HG03342 (cell line): ENCODE data around the gene CEP63.

ENCODE experiments used
- ATAC-seq: cut with Tn5 transposase; IDR thresholded peaks from one replicate; pipeline ENCODE4 v1.9.1; 2021; ENCODE audit warnings: mild to moderate bottlenecking, moderate library complexity; ENCODE audit not compliant: unreplicated experiment

The CEP63 gene

GRCh38 chr3:134466331-134466730 lies 19.5 kb upstream of the CEP63 start:
- no peak for ATAC-seq

DNA sequence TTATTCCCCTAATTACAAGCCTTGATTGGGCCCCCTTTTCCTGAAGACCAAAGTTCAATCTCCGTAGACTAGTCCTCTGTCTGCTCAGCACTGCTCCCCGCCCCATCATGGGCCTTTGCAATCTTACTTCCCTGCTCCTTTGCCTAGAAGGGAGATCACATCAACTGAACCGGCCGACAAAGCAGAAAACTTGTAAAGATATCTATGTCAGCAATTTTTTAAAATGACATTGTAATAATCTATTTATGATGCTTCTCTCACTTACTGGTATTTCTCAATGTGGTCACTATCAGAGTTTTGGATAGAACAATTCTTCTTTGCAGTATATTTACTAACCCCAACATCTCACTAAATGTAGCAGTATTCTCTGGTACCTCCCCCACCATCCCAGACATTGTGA lies 17.3 kb upstream of the CEP63 start:
- no peak for ATAC-seq

GRCh38 chr3:134471521-134472193 lies 14.2 kb upstream of the CEP63 start:
- ATAC-seq: no peak

DNA sequence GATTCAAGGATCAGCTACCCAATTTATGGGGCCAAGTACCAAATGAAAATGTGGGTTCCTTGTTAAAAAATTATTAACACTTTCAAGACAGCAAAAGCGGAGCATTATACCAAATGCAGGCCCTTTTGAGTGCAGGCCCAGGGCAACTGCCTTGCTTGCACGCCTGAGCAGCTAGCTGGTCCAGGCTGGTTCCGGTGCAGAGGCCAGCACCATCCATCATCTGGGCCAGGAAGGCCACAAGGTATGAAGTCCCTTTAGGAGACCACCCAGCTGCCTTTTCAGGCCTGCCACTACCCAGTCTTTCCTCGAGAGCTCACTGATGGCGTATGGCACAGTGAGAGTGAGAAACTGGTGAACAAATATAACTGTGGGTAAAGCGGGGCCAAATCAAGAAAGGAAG lies 13.0 kb upstream of the CEP63 start:
- no peak for ATAC-seq

DNA sequence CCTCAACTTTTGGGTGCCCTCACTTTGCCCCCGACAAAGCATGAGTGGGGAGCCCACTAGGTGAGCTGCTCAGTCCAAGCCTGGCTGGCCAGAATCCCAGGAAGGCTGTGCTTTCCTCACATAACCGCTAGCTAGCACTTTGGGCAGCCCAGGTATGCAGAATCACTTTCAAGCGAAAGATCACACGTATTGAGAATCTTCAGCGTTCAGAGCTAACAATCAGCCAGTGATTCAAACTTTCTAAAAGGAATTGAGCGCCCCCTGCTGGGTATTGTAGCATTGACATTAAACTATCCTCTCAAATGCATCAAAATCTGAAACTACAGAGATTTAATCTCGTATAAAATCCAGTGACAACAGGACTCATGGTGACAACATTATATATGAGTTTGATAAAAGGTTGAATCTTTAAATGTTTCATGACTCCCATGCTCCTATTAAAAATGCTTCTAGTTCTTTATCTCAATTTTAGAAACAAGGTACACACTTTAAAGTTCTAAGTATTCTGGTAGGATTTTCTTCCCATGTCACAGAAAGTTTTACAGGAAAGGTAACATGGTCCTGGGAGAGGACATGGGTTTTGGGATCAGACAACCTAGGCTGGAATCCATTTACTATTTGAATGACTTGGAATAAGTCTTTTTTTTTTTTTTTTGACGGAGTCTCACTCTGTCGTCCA lies 11.8 kb upstream of the CEP63 start:
- ATAC-seq: peak; percentile 74

DNA sequence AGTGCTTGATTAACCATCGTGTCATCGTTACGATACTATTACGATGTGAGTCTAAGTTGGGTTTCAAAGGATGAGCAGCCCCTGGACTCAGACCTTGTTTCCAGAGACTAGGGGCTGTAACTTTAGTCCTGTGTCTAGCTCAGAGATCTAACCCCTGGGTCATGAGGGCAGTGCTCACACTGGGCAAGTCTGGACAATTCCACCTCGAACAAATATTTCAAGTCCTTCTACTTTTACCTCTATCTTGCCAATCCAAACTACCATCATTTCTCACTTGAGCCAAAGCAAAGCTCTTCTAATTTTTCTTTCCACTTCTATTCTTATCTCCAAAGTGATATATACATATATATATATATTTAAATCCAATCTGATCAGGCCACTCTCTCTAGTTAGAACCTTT lies 10.9 kb upstream of the CEP63 start:
- no peak for ATAC-seq

DNA sequence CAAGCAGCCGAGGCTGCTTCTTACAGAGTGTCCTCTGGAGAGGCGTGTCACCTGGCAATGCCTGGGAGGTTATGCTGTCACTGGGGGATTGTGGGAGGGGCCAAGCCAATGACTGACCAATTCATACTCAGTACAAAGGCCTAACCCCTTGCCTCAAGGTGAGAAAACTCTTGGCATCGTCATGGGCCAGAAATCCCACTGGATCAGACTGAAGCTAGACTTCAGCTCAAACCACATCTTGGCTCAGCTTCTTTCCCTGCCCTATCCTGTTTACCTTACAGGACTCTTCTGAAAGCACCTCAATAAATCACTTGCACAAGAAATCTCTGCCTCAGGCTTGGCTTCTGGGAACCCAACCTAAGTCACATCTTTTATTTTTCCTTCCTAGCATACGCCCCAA lies 9.6 kb upstream of the CEP63 start:
- no peak for ATAC-seq

DNA sequence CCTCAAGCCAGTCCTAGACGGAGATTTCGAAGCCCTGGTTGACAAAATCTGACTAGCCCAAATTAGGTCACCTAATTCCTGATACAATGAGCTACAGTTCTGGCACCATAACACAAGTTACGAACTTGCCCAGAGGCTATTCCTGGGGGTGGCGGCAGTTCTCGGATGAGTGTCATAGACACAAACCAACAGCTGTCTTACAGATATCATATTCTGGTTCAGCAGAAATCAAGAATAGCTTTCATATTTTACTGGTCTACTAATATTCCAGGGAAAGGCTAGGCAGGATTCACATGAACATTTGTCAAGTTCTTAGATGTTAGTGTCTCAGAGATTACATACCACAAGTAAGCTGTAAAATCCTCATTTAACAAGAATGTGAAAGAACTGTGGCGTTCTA lies 8.9 kb upstream of the CEP63 start:
- no peak for ATAC-seq

GRCh38 chr3:134477938-134478337 lies 7.9 kb upstream of the CEP63 start:
- ATAC-seq: no peak

- ATAC-seq: no peak
Observed at GRCh38 chr3:134480546-134480945, 5.3 kb upstream of the CEP63 start.

DNA sequence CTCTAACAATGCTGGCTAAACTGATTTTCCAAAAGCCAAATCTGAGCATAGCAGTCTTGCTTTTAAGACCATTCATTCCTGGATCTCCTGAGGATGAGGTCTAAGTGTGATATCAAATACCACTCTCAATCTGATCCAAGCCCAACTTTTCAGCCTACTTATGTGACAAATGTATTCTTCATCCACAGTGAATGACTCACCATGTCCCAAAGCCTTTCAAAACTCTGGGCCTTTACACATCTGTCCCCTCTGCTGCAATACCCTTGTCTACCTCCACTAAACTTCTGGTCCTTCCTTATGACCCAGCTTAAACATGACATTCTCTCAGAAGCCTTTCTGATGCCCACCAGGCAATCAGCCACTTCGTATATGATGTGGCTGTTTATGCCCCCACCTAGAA lies 4.7 kb upstream of the CEP63 start:
- ATAC-seq: no peak

- no peak for ATAC-seq
Observed at GRCh38 chr3:134482622-134483021, 3.2 kb upstream of the CEP63 start.

DNA sequence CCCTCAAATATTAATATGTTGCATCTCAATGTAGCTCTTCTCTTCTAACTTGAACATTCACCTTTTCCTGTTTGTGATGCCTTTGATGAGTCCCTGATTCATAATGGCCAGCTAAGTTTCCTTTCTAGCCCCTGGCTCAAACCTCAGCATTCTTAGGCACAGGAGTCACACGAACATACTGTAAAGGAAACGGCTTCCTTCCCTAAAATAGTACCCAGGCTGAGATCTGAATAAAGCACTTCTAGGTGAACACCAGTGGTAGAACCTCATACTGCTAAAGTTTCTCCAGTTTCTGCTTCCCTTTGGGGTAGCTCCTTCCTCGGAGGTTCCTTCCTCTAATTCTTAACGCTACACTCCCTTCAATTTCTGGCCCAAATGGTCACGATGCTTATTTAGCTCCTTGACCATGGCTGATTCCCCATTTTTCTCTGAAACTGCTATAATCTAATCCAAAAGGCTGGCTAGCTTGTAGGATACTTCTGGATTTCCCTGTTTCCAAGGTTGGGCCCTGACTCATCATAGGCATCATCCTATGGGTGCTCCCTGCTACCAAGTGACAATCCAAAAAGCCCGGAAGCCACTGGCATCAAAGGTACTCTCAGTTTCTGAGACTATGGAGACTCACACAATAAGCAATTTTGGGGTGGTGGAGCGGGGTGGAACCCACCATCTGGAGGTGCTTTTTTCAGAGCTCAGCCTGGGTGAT lies 2.5 kb upstream of the CEP63 start:
- no peak for ATAC-seq

- peak; percentile 3 for ATAC-seq
Observed at GRCh38 chr3:134485075-134485717, 661 bp upstream of the CEP63 start.

- ATAC-seq: no peak
Observed at GRCh38 chr3:134486577-134487041, 752 bp downstream of the CEP63 start.

DNA sequence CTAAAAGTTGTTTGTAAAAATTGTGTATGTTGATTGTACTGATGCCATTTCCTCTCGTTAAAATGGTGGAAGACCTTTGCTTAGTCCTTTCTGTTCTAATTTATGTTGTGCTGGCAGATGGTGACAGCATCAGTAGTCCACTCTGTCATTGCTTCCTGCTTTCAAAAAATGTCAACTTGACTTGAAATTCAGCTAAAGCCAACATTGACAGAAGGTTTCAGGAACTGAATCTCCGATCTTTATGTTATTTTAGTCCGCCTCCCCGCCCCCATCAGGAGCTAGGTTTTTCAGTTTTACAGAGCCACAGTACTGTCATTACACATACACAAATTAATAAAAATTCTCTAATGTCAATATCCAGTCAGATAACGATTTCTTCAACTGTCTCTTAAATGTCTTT lies 1.5 kb downstream of the CEP63 start:
- ATAC-seq: no peak

DNA sequence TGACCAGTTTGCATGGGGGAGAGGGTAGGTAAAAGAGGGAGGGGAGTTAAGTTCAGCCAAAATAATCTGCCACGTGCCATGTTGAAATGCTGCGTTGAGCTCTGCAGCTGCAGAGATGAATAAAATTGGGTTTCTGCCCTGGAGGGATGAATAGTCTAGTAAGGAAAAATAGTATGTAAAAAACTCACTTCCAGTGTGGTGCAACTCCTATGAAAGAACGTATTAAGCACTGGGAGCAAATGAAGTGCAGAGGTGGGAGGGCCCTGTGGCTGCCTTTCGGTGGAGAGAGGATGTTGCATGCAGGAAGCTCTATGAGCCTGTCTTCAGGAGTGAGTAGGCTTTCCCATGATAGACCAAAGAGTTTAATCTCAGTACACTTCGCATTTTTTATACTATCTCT lies 8.6 kb downstream of the CEP63 start:
- no peak for ATAC-seq

DNA sequence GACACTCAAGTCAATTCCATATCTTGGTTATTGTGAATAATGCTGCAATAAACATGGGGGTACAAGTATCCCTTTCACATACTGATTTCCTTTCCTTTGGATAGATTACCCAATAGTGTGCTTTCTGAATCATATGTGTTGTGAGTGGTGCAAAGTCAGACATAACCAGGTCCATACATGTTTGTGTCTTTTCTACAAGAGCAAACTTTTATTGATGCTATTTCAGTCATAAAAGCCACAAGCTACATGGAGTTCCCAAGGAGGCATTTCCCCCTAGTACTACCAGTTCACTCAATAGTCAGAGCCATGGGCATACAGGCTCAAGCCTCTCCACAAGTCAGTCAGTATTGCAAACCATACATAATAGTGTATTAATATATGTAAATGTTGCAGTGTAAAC lies 10.1 kb downstream of the CEP63 start:
- ATAC-seq: no peak

GRCh38 chr3:134496471-134497071 lies 10.7 kb downstream of the CEP63 start:
- no peak for ATAC-seq

DNA sequence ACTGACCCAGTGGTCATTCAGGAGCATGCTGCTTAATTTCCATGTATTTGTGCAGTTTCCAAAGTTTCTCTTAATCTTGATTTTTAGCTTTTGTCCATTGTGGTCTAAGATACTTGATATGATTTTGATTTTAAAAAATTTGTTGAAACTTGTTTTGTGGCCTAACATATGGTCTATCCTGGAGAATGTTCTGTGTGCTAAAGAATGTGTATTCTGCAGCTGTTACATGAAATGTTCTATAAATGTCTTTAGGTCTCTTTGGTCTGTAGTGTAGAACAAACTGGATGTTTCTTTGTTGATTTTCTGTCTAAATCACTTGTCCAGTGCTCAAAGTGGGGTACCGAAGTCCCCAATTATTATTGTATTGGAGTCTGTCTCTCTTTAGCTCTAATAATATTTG lies 17.4 kb downstream of the CEP63 start:
- no peak for ATAC-seq

DNA sequence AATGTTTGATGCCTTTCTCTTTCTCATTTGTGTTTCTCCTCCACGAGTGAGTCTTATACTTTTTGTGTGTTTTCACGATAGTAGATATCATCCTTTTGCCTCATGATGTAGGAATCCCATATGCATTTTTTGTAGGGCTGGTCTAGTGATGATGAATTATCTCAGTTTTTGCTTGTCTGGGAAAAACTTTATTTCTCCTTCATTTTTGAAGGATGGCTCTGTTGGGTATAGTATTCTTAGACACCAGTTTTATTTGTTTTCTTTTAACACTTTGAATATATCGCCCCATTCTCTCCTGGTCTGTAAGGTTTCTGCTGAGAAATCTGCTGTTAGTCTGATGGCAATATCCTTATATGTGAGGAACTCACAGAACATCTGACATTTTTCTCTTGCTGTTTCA lies 18.3 kb downstream of the CEP63 start:
- no peak for ATAC-seq
